BLaER1 treated with 17β-estradiol and CSF1 and Interleukin-3, amounts not matched to agents 10 nM and 100 nM (cell line): ENCODE measurements around the gene MCAT.

Experiments
- H3K27ac ChIP-seq, 11 experiments: shearing (Covaris generic); formaldehyde crosslinking; 2 replicates each; pipeline ENCODE4 v1.8.1; 2022
- H3K27me3 ChIP-seq, 11 experiments: shearing (Covaris generic); formaldehyde crosslinking; 2 replicates each; pipeline ENCODE4 v1.8.1; 2022
- H3K36me3 ChIP-seq, 11 experiments: shearing (Covaris generic); formaldehyde crosslinking; 2 replicates each; pipeline ENCODE4 v1.8.1; 2022
- H3K4me1 ChIP-seq, 10 experiments: shearing (Covaris generic); formaldehyde crosslinking; 2 replicates each; pipeline ENCODE4 v1.8.1; 2022
- H3K4me2 ChIP-seq, 11 experiments: shearing (Covaris generic); formaldehyde crosslinking; 2 replicates each; pipeline ENCODE4 v1.8.1; 2022
- H3K4me3 ChIP-seq, 10 experiments: shearing (Covaris generic); formaldehyde crosslinking; 2 replicates each; pipeline ENCODE4 v1.8.1; 2022
- H3K9ac ChIP-seq, 11 experiments: shearing (Covaris generic); formaldehyde crosslinking; 2 replicates each; pipeline ENCODE4 v1.8.1; 2022
- H3K9me3 ChIP-seq, 11 experiments: shearing (Covaris generic); formaldehyde crosslinking; replicated peaks in 1 of 11; 2 replicates each; pipeline ENCODE4 v1.8.1; 2022
- H4K20me1 ChIP-seq, 11 experiments: shearing (Covaris generic); formaldehyde crosslinking; 2 replicates each; pipeline ENCODE4 v1.8.1; 2022
- Cebpa-rat ChIP-seq, 11 experiments: shearing (Covaris generic); IDR thresholded peaks; 2 replicates each; pipeline ENCODE4 v1.8.1; 2022

The MCAT gene

GRCh38 chr22:43176090-43176489 is 32.9 kb upstream of the MCAT start:
- Histone ChIP-seq H3K36me3 (peaks cover 68 to 98% (median 95%) of the 10 kb centered on the region in 11 experiments), H3K9me3 (no peaks in the 10 kb centered on the region), H4K20me1 (peaks cover 0 to 74% (median 29%) of the 10 kb centered on the region in 11 experiments; a peak in 15 of 22 replicates), H3K4me3 (no peak overlapping the region), H3K4me1 (peaks cover 0 to 23% (median 17%) of the 10 kb centered on the region in 10 experiments; a peak in 17 of 20 replicates), H3K9ac (peak overlapping the region in 1 of 11 experiments; percentile 5; a peak in 1 of 22 replicates), H3K27me3 (no peaks in the 10 kb centered on the region), H3K27ac (no peak overlapping the region), H3K4me2 (peak overlapping the region in 2 of 11 experiments; percentile 20 to 23; a peak in 4 of 22 replicates)
- no peak for TF ChIP-seq Cebpa-rat (IDR thresholded peaks at IDR 0.05)

GRCh38 chr22:43174941-43175531 is 31.8 kb upstream of the MCAT start:
- no peak overlapping the region for H3K27ac ChIP-seq
- no peak overlapping the region for H3K4me2 ChIP-seq
- H4K20me1 ChIP-seq = peaks cover 0 to 74% (median 22%) of the 10 kb centered on the region in 11 experiments; a peak in 11 of 22 replicates
- TF ChIP-seq Cebpa-rat (IDR thresholded peaks at IDR 0.05) = no peak
- H3K9me3 ChIP-seq = no peaks in the 10 kb centered on the region
- no peak overlapping the region for H3K9ac ChIP-seq
- H3K36me3 ChIP-seq = peaks cover 72 to 98% (median 95%) of the 10 kb centered on the region in 11 experiments
- H3K27me3 ChIP-seq = no peaks in the 10 kb centered on the region
- peaks cover 0 to 32% (median 25%) of the 10 kb centered on the region in 10 experiments; a peak in 17 of 20 replicates for H3K4me1 ChIP-seq
- H3K4me3 ChIP-seq = no peak overlapping the region

DNA sequence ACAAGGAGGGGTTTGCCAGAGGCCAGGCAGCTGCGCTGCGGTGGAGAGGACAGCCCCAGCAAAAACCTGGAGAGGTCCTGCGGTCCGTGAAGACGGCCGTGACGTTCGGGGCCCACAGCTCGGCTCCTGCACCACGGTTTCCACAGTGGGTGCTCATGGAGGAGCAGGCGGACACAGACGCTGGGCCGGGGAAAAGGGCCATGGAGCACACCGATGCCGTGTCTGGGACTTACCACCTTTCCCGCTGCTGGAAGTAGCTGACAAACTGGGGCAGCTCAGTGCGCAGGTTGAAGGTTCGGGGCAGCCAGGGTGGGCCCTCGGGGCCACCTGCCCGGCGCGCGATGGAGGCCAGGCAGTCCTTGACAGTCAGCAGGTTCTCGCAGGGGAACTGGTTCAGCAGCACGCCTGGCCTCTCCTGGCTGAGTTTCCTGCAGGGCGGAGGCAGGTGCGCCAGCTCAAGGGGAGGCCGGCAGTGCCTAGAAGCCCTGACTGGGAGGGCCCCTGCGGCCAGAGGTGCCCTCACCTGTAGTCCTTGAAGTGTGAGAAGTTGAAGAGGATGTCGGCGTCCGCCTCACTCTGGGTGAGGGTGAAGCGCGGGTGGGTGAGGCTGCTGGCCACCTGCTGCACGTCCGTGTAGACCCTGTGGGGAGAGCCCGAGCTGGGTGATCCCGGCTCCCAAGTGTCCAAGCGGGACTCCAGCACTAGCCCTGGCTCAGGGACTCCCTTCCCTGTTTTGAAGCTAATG is 30.9 kb upstream of the MCAT start:
- TF ChIP-seq Cebpa-rat (IDR thresholded peaks at IDR 0.05) = no peak
- Histone ChIP-seq H3K27ac (no peak overlapping the region), H3K27me3 (no peaks in the 10 kb centered on the region), H3K36me3 (peaks cover 72 to 98% (median 95%) of the 10 kb centered on the region in 11 experiments), H3K9ac (no peak overlapping the region), H3K4me3 (no peak overlapping the region), H4K20me1 (peaks cover 0 to 75% (median 20%) of the 10 kb centered on the region in 11 experiments; a peak in 12 of 22 replicates), H3K9me3 (no peaks in the 10 kb centered on the region), H3K4me2 (no peak overlapping the region), H3K4me1 (peaks cover 0 to 35% (median 27%) of the 10 kb centered on the region in 10 experiments; a peak in 18 of 20 replicates)

DNA sequence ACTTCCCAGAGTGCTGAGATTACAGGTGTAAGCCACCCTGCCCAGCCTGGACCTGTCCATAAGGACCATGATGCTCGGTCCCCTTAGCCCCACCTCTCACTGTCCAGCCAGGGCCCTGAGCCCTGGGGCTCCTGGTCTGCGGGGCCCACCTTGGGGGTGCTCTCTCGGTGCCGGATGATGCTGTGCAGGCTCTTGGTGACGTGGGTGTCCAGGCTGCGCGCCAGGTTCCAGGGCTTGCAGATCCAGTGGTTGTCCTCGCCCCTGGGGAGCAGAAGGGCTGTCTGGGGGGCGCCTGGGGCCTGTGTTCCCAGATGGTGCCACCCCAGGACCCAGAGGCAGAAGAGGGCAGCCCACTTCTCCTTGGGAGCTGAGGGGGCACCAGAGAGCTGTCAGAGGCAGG is 30.4 kb upstream of the MCAT start:
- peaks cover 66 to 98% (median 95%) of the 10 kb centered on the region in 11 experiments for H3K36me3 ChIP-seq
- no peak overlapping the region for H3K4me3 ChIP-seq

GRCh38 chr22:43172191-43172590 is 29.0 kb upstream of the MCAT start:
- Histone ChIP-seq H3K27ac (no peak overlapping the region), H3K9me3 (no peaks in the 10 kb centered on the region), H4K20me1 (peaks cover 0 to 88% (median 34%) of the 10 kb centered on the region in 11 experiments; a peak in 12 of 22 replicates), H3K4me1 (peaks cover 11 to 46% (median 37%) of the 10 kb centered on the region in 10 experiments), H3K4me2 (peak overlapping the region in 3 of 11 experiments; percentile 28 to 40 (median 31); a peak in 2 of 22 replicates), H3K27me3 (no peaks in the 10 kb centered on the region), H3K9ac (0 out of 22 replicates have a peak overlapping the region, but pooled peaks of 1 of the 11 experiments have one; percentile 31), H3K4me3 (no peak overlapping the region), H3K36me3 (peaks cover 71 to 100% (median 99%) of the 10 kb centered on the region in 11 experiments)
- TF ChIP-seq Cebpa-rat (IDR thresholded peaks at IDR 0.05) = no peak

More for the DNA sequence above, 30.4 kb upstream of the MCAT start:
- Histone ChIP-seq H4K20me1 (peaks cover 0 to 80% (median 26%) of the 10 kb centered on the region in 11 experiments; a peak in 12 of 22 replicates), H3K27me3 (no peaks in the 10 kb centered on the region), H3K4me1 (peaks cover 6 to 41% (median 33%) of the 10 kb centered on the region in 10 experiments), H3K4me2 (no peak overlapping the region), H3K9me3 (no peaks in the 10 kb centered on the region), H3K27ac (no peak overlapping the region), H3K9ac (no peak overlapping the region)
- TF ChIP-seq Cebpa-rat (IDR thresholded peaks at IDR 0.05) = no peak

DNA sequence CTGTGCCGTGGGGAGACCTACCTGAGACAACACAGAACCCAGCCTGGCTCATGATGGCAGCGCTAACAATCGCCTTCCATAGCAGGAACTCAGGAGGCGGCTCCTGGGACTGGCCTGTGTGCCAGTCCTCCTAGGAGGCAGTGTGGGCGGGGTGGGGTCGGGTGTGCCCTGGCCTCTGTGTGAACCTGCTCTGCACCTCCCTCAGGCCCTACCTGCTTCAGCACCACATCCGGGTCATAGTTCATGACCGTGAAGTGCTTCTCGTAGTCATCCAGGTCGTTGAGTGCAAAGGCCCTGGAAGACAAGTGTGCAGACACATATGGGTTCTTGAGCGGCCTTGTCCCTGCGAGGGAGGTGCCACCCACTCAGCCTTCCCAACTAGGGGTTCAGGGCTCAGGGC is 28.4 kb upstream of the MCAT start:
- no peak overlapping the region for H3K4me3 ChIP-seq
- peaks cover 11 to 45% (median 37%) of the 10 kb centered on the region in 10 experiments for H3K4me1 ChIP-seq
- peaks cover 72 to 100% (median 97%) of the 10 kb centered on the region in 11 experiments for H3K36me3 ChIP-seq
- H3K9me3 ChIP-seq = no peaks in the 10 kb centered on the region
- H3K9ac ChIP-seq = 0 out of 22 replicates have a peak overlapping the region, but pooled peaks of 1 of the 11 experiments have one; percentile 31
- H4K20me1 ChIP-seq = peaks cover 0 to 89% (median 31%) of the 10 kb centered on the region in 11 experiments; a peak in 12 of 22 replicates
- H3K27ac ChIP-seq = no peak overlapping the region
- TF ChIP-seq Cebpa-rat (IDR thresholded peaks at IDR 0.05) = no peak
- H3K4me2 ChIP-seq = peak overlapping the region in 8 of 11 experiments; percentile 9 to 51 (median 30); a peak in 13 of 22 replicates
- no peaks in the 10 kb centered on the region for H3K27me3 ChIP-seq

- Histone ChIP-seq H3K27ac (no peak overlapping the region), H3K4me2 (peak overlapping the region in 9 of 11 experiments; percentile 9 to 51 (median 28); a peak in 14 of 22 replicates), H3K36me3 (peaks cover 69 to 100% (median 99%) of the 10 kb centered on the region in 11 experiments), H3K4me3 (no peak overlapping the region), H3K9me3 (no peaks in the 10 kb centered on the region), H3K27me3 (no peaks in the 10 kb centered on the region), H3K9ac (no peak overlapping the region; a peak in 1 of 22 replicates), H4K20me1 (peaks cover 0 to 92% (median 33%) of the 10 kb centered on the region in 11 experiments; a peak in 12 of 22 replicates), H3K4me1 (peaks cover 11 to 45% (median 34%) of the 10 kb centered on the region in 10 experiments)
- TF ChIP-seq Cebpa-rat (IDR thresholded peaks at IDR 0.05) = no peak
Measured at GRCh38 chr22:43171019-43171491, 27.9 kb upstream of the MCAT start.

DNA sequence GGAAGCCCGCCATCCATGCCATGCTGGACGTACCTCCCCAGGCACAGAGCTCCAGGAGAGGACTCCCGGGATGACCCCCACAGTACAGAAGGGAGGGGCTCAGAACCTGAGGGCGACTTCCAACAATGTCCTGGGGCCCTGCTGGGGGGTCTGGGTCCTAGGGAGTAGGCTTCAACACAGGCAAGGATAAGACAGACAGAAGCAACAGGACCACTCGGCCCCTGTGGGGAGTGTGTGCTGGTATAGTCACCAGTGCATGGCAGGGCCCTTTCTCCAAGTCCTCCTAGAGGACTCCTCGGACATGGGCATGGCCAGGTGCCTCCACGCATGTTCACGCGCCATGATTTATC is 26.9 kb upstream of the MCAT start:
- Histone ChIP-seq H3K9me3 (no peaks in the 10 kb centered on the region), H4K20me1 (peaks cover 0 to 96% (median 35%) of the 10 kb centered on the region in 11 experiments; a peak in 12 of 22 replicates), H3K36me3 (peaks cover 60 to 92% (median 89%) of the 10 kb centered on the region in 11 experiments), H3K4me3 (no peak overlapping the region), H3K27me3 (no peaks in the 10 kb centered on the region), H3K4me1 (peaks cover 14 to 51% (median 39%) of the 10 kb centered on the region in 10 experiments), H3K4me2 (no peak overlapping the region), H3K9ac (no peak overlapping the region), H3K27ac (no peak overlapping the region)
- no peak for TF ChIP-seq Cebpa-rat (IDR thresholded peaks at IDR 0.05)
